CD4-positive, CD25-positive, alpha-beta regulatory T cell (primary cell): Measurements from ENCODE around the gene PRDM8. TPM values are rescaled to one million over a fixed set of nuclear protein-coding genes. Genes with fewer than 3 reads are reported as not detected.

Source experiments
- ATAC-seq, 2 donors: fragments of 150-1000 bp; cut with Tn5 transposase; one replicate each; pipeline ENCODE4 v1.10.0; 2021; ENCODE audit warnings: low read depth in 2 of 2, moderate number of reproducible peaks in 2 of 2, moderate library complexity in 1 of 2
- DNase-seq, 3 donors: peaks; one replicate each; pipeline versions ENCODE4 v3.0.0 to v3.0.0-alpha.2; 2012 to 2022; ENCODE audit warnings: mixed read lengths in 1 of 3
- H3K27ac ChIP-seq: one replicate; pipeline ENCODE4 v1.7.0; 2013; ENCODE audit warnings: mild to moderate bottlenecking, low read length; ENCODE audit not compliant: insufficient read depth, poor library complexity, severe bottlenecking
- H3K27me3 ChIP-seq: one replicate; pipeline ENCODE4 v1.7.0; 2013; ENCODE audit warnings: low read length; ENCODE audit not compliant: control insufficient read depth, insufficient read depth
- H3K36me3 ChIP-seq: one replicate; pipeline ENCODE4 v1.7.0; 2013; ENCODE audit warnings: mild to moderate bottlenecking, low read length, moderate library complexity; ENCODE audit not compliant: control insufficient read depth, insufficient read depth
- H3K4me1 ChIP-seq: 2 replicates; pipeline ENCODE4 v1.7.0; 2013; ENCODE audit warnings: mild to moderate bottlenecking, low read length; ENCODE audit not compliant: insufficient read depth, control insufficient read depth, poor library complexity, severe bottlenecking
- H3K4me3 ChIP-seq: one replicate; pipeline ENCODE4 v1.7.0; 2013; ENCODE audit warnings: low read depth, mild to moderate bottlenecking, low read length, moderate library complexity
- H3K9me3 ChIP-seq, 2 experiments: 1 replicate in 1 of 2; 2 replicates in 1 of 2; pipeline ENCODE4 v1.7.0; 2013; ENCODE audit warnings: low read length in 2 of 2, mild to moderate bottlenecking in 1 of 2, moderate library complexity in 1 of 2; ENCODE audit not compliant: control insufficient read depth in 2 of 2
- H3K27ac Mint-ChIP-seq, 3 donors: one replicate each; pipeline ENCODE4 v1.8.0; 2020 to 2022; ENCODE audit warnings: mild to moderate bottlenecking in 3 of 3, mixed read lengths in 3 of 3, moderate library complexity in 2 of 3
- H3K27me3 Mint-ChIP-seq: one replicate; pipeline ENCODE4 v1.8.0; 2022; ENCODE audit warnings: mild to moderate bottlenecking, mixed read lengths
- H3K36me3 Mint-ChIP-seq: one replicate; pipeline ENCODE4 v1.8.0; 2020; ENCODE audit warnings: mixed read lengths
- H3K4me1 Mint-ChIP-seq, 4 donors: one replicate each; pipeline ENCODE4 v1.8.0; 2020 to 2022; ENCODE audit warnings: mixed read lengths in 4 of 4, mild to moderate bottlenecking in 1 of 4
- H3K4me3 Mint-ChIP-seq, 4 donors: one replicate each; pipeline ENCODE4 v1.8.0; 2020 to 2022; ENCODE audit warnings: mild to moderate bottlenecking in 4 of 4, mixed read lengths in 4 of 4, moderate library complexity in 3 of 4
- H3K9me3 Mint-ChIP-seq, 7 donors: one replicate each; pipeline ENCODE4 v1.8.0; 2020 to 2022; ENCODE audit warnings: mixed read lengths in 7 of 7, mild to moderate bottlenecking in 3 of 7, moderate library complexity in 2 of 7
- polyA plus RNA-seq, 4 donors: library from polyadenylated mRNA; unstranded; fragments of 300-500 nt; fragmentation: Illumina TruSeq; gene quantifications; one replicate each; pipeline ENCODE4 v1.2.3, GENCODE V29; 2021
- total RNA-seq: library from RNA; stranded (reverse); gene quantifications from one replicate; pipeline ENCODE4 v1.2.3, GENCODE V29; 2022

PRDM8 gene
- total and polyA plus RNA-seq, 5 donors from 2014 or later: 2.0 to 31.7 (median 3.9) TPM

GRCh38 chr4:80161413-80162058, 35.8 kb upstream of the PRDM8 start:
- no peak overlapping the region for H3K27ac ChIP-seq
- no peaks in the 10 kb centered on the region for H3K4me1 ChIP-seq
- no peak overlapping the region for H3K4me3 ChIP-seq
- no peaks in the 10 kb centered on the region for H3K27me3 Mint-ChIP-seq
- peaks cover 0 to 10% (median 5%) of the 10 kb centered on the region in 4 donors for H3K4me1 Mint-ChIP-seq
- no peak for ATAC-seq
- no peaks in the 10 kb centered on the region for H3K27me3 ChIP-seq
- no peak overlapping the region for H3K4me3 Mint-ChIP-seq
- peaks cover 4% of the 10 kb centered on the region for H3K36me3 Mint-ChIP-seq
- H3K36me3 ChIP-seq: no peaks in the 10 kb centered on the region
- DNase-seq: no peak
- H3K27ac Mint-ChIP-seq: no peak overlapping the region
- H3K9me3 ChIP-seq: no peaks in the 10 kb centered on the region
- peaks cover 0 to 2% (median 0%) of the 10 kb centered on the region in 7 donors for H3K9me3 Mint-ChIP-seq

- H3K9me3 Mint-ChIP-seq: peaks cover 0 to 2% (median 0%) of the 10 kb centered on the region in 7 donors
- no peaks in the 10 kb centered on the region for H3K27me3 Mint-ChIP-seq
Observed at GRCh38 chr4:80162418-80162817, 34.9 kb upstream of the PRDM8 start.

GRCh38 chr4:80165855-80166254, 31.4 kb upstream of the PRDM8 start:
- Mint-ChIP-seq H3K4me3 (no peak overlapping the region), H3K36me3 (no peaks in the 10 kb centered on the region), H3K4me1 (peaks cover 0 to 27% (median 14%) of the 10 kb centered on the region in 4 donors), H3K27me3 (no peaks in the 10 kb centered on the region), H3K27ac (no peak overlapping the region), H3K9me3 (peaks cover 0 to 2% (median 0%) of the 10 kb centered on the region in 7 donors)
- Histone ChIP-seq H3K27ac (no peak overlapping the region), H3K27me3 (no peaks in the 10 kb centered on the region), H3K4me1 (no peaks in the 10 kb centered on the region), H3K9me3 (no peaks in the 10 kb centered on the region), H3K36me3 (no peaks in the 10 kb centered on the region), H3K4me3 (no peak overlapping the region)
- no peak for DNase-seq
- no peak for ATAC-seq

More at GRCh38 chr4:80162418-80162817, 34.9 kb upstream of the PRDM8 start:
- H3K4me3 Mint-ChIP-seq: no peak overlapping the region
- Histone ChIP-seq H3K4me3 (no peak overlapping the region), H3K4me1 (no peaks in the 10 kb centered on the region), H3K27ac (no peak overlapping the region), H3K9me3 (no peaks in the 10 kb centered on the region), H3K36me3 (no peaks in the 10 kb centered on the region), H3K27me3 (no peaks in the 10 kb centered on the region)
- no peak overlapping the region for H3K27ac Mint-ChIP-seq
- peaks cover under 1% of the 10 kb centered on the region for H3K36me3 Mint-ChIP-seq
- peaks cover 0 to 6% (median 4%) of the 10 kb centered on the region in 4 donors for H3K4me1 Mint-ChIP-seq
- ATAC-seq (no peak), DNase-seq (no peak)

- H3K9me3 ChIP-seq: no peaks in the 10 kb centered on the region
- no peaks in the 10 kb centered on the region for H3K27me3 ChIP-seq
- no peaks in the 10 kb centered on the region for H3K36me3 Mint-ChIP-seq
- no peaks in the 10 kb centered on the region for H3K27me3 Mint-ChIP-seq
- peaks cover 25 to 71% (median 56%) of the 10 kb centered on the region in 4 donors for H3K4me1 Mint-ChIP-seq
- H3K4me3 ChIP-seq: peak overlapping the region; percentile 78
- peaks cover 0 to 2% (median 0%) of the 10 kb centered on the region in 7 donors for H3K9me3 Mint-ChIP-seq
- ATAC-seq (no peak), DNase-seq (peak in 1 of 3 donors; percentile 31)
- no peaks in the 10 kb centered on the region for H3K36me3 ChIP-seq
- peak overlapping the region; percentile 84 for H3K27ac ChIP-seq
- peak overlapping the region; percentile 90 to 98 (median 97) for H3K27ac Mint-ChIP-seq
- H3K4me3 Mint-ChIP-seq: peak overlapping the region in 3 of 4 donors; percentile 77 to 82 (median 80)
- H3K4me1 ChIP-seq: peaks cover 43% of the 10 kb centered on the region
Observed at GRCh38 chr4:80171251-80171650, 26.1 kb upstream of the PRDM8 start.

- Histone ChIP-seq H3K36me3 (no peaks in the 10 kb centered on the region), H3K9me3 (no peaks in the 10 kb centered on the region), H3K4me1 (peaks cover 43% of the 10 kb centered on the region), H3K27me3 (no peaks in the 10 kb centered on the region), H3K27ac (peak overlapping the region; percentile 84), H3K4me3 (peak overlapping the region; percentile 78)
- Mint-ChIP-seq H3K4me1 (peaks cover 25 to 74% (median 56%) of the 10 kb centered on the region in 4 donors), H3K36me3 (no peaks in the 10 kb centered on the region), H3K4me3 (peak overlapping the region; percentile 77 to 85 (median 81)), H3K27ac (peak overlapping the region; percentile 90 to 98 (median 97)), H3K9me3 (peaks cover 0 to 2% (median 0%) of the 10 kb centered on the region in 7 donors), H3K27me3 (no peaks in the 10 kb centered on the region)
- no peak for ATAC-seq
- DNase-seq: no peak
Observed at GRCh38 chr4:80171656-80172055, 25.6 kb upstream of the PRDM8 start.

- H3K27ac Mint-ChIP-seq: peak overlapping the region; percentile 90 to 98 (median 97)
- H3K4me1 Mint-ChIP-seq: peaks cover 25 to 78% (median 56%) of the 10 kb centered on the region in 4 donors
- Histone ChIP-seq H3K27ac (peak overlapping the region; percentile 84), H3K4me3 (peak overlapping the region; percentile 78), H3K4me1 (peaks cover 43% of the 10 kb centered on the region), H3K36me3 (no peaks in the 10 kb centered on the region), H3K9me3 (no peaks in the 10 kb centered on the region), H3K27me3 (no peaks in the 10 kb centered on the region)
- peak; percentile 43 to 62 for ATAC-seq
- peak in 2 of 3 donors; percentile 37 to 88 for DNase-seq
- peaks cover 0 to 2% (median 0%) of the 10 kb centered on the region in 7 donors for H3K9me3 Mint-ChIP-seq
- H3K27me3 Mint-ChIP-seq: no peaks in the 10 kb centered on the region
- peak overlapping the region; percentile 77 to 85 (median 81) for H3K4me3 Mint-ChIP-seq
- no peaks in the 10 kb centered on the region for H3K36me3 Mint-ChIP-seq
Observed at GRCh38 chr4:80172203-80172602, 25.1 kb upstream of the PRDM8 start.

GRCh38 chr4:80173401-80173800, 23.9 kb upstream of the PRDM8 start:
- no peaks in the 10 kb centered on the region for H3K27me3 Mint-ChIP-seq
- no peaks in the 10 kb centered on the region for H3K36me3 Mint-ChIP-seq
- H3K27ac ChIP-seq: peak overlapping the region; percentile 84
- peak overlapping the region; percentile 77 to 87 (median 81) for H3K4me3 Mint-ChIP-seq
- peak overlapping the region; percentile 78 for H3K4me3 ChIP-seq
- H3K27me3 ChIP-seq: no peaks in the 10 kb centered on the region
- H3K9me3 Mint-ChIP-seq: peaks cover 0 to 3% (median 0%) of the 10 kb centered on the region in 7 donors
- ATAC-seq: peak; percentile 96 to 98
- peak; percentile 39 to 91 (median 62) for DNase-seq
- peak overlapping the region; percentile 90 to 98 (median 97) for H3K27ac Mint-ChIP-seq
- peaks cover 0 to 1% of the 10 kb centered on the region in 2 experiments for H3K9me3 ChIP-seq
- H3K4me1 ChIP-seq: peaks cover 43% of the 10 kb centered on the region
- H3K4me1 Mint-ChIP-seq: peaks cover 25 to 78% (median 56%) of the 10 kb centered on the region in 4 donors
- H3K36me3 ChIP-seq: no peaks in the 10 kb centered on the region
